GM10266 (cell line): ENCODE results near the gene CLSTN2.

Experiments used
- DNase-seq: peaks from one replicate; pipeline ENCODE4 v3.0.0; 2012; ENCODE audit errors: extremely low spot score
- CTCF ChIP-seq: IDR thresholded peaks from 2 replicates; pipeline ENCODE4 v1.5.1; 2012; ENCODE audit warnings: mild to moderate bottlenecking, low read depth; ENCODE audit not compliant: control insufficient read depth, insufficient read depth; ENCODE audit errors: missing control alignments

The CLSTN2 gene

GRCh38 chr3:140196970-140197369, 262.0 kb downstream of the CLSTN2 start:
- no peak for TF ChIP-seq CTCF
- DNase-seq = no peak

GRCh38 chr3:140198242-140198641, 263.3 kb downstream of the CLSTN2 start:
- TF ChIP-seq CTCF = no peak

GRCh38 chr3:140199008-140199407, 264.0 kb downstream of the CLSTN2 start:
- no peak for TF ChIP-seq CTCF
- DNase-seq = no peak

More at GRCh38 chr3:140198242-140198641, 263.3 kb downstream of the CLSTN2 start:
- no peak for DNase-seq

GRCh38 chr3:140199743-140200142, 264.8 kb downstream of the CLSTN2 start:
- TF ChIP-seq CTCF = no peak
- DNase-seq = no peak

GRCh38 chr3:140203510-140203909, 268.5 kb downstream of the CLSTN2 start:
- no peak for DNase-seq
- TF ChIP-seq CTCF = no peak

GRCh38 chr3:140204271-140204984, 269.4 kb downstream of the CLSTN2 start:
- no peak for DNase-seq
- no peak for TF ChIP-seq CTCF

- TF ChIP-seq CTCF = no peak
- no peak for DNase-seq
Measured at GRCh38 chr3:140205598-140205997, 270.6 kb downstream of the CLSTN2 start.
